Epithelial cell of proximal tubule (primary cell): Measurements from ENCODE around the gene DENND2A. TPM values are rescaled to one million over a fixed set of nuclear protein-coding genes. Genes with fewer than 3 reads are reported as not detected.
"Not testable (repeated sequence)": the region's sequence is repeated elsewhere in the genome, so short reads cannot be mapped to it uniquely, and the experiment has no call there.

Experiments
- DNase-seq: peaks from one replicate; pipeline ENCODE4 v3.0.0-alpha.2; 2011; ENCODE audit warnings: low read depth
- H3K4me3 ChIP-seq: 2 replicates; pipeline ENCODE4 v1.5.1; 2011; ENCODE audit warnings: low read depth, mild to moderate bottlenecking, low read length
- total RNA-seq: library from RNA; depleted of rRNA; stranded (reverse); fragments of >200 nt; gene quantifications from 2 replicates; pipeline ENCODE4 v1.2.3, GENCODE V29; 2015
- TF ChIP-seq, protein P1 (sequence below): conservative IDR thresholded peaks from 2 replicates; pipeline ENCODE4 v1.5.1; 2012; ENCODE audit warnings: low read depth, mild to moderate bottlenecking, low read length

DENND2A gene
- total RNA-seq, 1 donor from 2014 or later: 27.6 TPM

DNA sequence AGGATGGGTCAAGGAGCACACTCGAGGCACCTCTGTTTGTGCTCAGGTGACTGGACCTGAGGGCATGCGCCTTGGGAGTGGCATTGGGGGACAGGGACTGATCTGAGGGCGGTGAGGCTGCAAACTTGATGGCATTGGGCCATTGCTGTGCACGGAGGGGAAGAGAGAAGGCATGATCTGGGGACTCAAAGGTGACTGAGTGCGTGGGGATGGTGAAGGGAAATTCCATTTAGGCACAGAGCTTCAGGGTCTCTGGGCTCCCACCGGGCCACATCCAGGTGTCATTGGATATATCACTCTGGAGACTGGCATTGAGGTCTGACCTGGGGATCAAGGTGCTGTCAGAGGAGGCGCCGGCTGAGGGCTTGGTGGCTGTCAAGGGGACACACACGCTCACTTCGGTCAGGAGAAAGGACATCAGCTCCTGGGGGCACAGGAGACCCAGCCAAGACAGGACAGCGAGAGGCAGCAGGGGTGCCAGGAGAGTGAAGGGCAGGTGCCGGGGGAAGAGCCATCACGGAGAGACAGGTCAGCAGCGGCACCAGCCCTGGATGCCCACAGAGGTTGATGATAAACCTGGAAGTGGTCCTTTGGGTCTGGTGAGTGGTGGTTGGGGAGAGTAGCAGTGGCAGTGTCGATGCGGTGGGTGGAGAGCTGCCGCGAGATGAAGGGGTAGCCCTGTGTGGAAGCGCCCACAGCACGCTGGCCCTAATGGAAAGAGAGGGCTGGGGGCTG, 37.6 kb upstream of the DENND2A start:
- TF ChIP-seq, protein P1, sequence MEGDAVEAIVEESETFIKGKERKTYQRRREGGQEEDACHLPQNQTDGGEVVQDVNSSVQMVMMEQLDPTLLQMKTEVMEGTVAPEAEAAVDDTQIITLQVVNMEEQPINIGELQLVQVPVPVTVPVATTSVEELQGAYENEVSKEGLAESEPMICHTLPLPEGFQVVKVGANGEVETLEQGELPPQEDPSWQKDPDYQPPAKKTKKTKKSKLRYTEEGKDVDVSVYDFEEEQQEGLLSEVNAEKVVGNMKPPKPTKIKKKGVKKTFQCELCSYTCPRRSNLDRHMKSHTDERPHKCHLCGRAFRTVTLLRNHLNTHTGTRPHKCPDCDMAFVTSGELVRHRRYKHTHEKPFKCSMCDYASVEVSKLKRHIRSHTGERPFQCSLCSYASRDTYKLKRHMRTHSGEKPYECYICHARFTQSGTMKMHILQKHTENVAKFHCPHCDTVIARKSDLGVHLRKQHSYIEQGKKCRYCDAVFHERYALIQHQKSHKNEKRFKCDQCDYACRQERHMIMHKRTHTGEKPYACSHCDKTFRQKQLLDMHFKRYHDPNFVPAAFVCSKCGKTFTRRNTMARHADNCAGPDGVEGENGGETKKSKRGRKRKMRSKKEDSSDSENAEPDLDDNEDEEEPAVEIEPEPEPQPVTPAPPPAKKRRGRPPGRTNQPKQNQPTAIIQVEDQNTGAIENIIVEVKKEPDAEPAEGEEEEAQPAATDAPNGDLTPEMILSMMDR: no peak
- no peak for DNase-seq
- no peak overlapping the region for H3K4me3 ChIP-seq

DNA sequence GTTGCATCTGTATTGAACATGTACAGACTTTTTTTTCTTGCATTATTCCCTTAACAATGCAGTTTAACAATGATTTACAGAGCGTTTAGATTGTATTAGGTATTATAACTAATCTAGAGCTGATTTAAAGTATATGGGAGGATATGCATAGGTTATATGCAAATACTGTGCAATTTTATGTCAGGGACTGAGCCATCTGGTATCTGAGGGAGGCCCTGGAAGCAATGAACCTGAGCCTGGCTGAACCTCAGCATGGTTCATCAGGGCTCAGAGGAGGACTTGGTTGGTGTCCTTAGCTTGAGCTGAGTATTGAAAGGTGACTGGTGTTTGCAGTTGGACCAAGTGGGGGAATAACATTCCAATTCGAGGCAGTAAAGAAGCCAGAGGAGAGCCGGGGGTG, 36.9 kb upstream of the DENND2A start:
- no peak for DNase-seq
- no peak overlapping the region for H3K4me3 ChIP-seq
- TF ChIP-seq, protein P1: no peak

DNA sequence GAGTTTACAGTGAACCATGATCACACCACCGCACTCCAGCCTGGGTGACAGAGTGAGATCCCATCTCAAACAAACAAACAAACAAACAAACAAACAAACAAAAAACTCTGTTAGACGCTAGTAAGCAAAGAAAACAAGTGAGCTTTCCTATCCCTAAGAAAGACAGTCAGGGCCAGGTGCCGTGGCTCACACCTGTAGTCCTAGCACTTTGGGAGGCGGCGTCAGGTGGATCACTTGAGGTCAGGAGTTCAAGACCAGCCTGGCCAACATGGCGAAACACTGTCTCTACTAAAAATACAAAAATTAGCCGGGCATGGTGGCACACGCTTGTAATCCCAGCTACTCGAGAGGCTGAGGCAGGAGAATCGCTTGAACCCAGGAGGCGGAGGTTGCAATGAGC, 36.3 kb upstream of the DENND2A start:
- not testable (repeated sequence) for DNase-seq, H3K4me3 ChIP-seq

DNA sequence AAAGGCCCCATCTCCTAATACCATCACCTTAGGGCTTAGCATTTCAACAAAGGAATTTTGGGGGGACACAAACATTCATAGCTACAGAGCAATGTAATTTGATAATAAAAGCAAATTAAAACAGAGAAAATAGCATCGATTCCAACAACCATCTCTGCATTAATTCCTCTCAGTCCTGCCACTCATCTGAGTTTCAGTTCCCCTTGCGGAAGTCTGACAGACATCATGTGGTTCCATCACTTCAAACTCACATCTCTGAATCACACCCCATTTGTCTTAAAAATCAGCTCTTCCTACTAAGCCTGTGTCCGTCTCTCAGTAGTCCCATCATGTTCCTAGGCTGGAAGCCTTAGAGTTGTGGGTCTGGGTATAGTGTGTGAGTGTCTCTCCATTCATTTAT, 35.7 kb upstream of the DENND2A start:
- no peak overlapping the region for H3K4me3 ChIP-seq
- TF ChIP-seq, protein P1: no peak
- DNase-seq: no peak

DNA sequence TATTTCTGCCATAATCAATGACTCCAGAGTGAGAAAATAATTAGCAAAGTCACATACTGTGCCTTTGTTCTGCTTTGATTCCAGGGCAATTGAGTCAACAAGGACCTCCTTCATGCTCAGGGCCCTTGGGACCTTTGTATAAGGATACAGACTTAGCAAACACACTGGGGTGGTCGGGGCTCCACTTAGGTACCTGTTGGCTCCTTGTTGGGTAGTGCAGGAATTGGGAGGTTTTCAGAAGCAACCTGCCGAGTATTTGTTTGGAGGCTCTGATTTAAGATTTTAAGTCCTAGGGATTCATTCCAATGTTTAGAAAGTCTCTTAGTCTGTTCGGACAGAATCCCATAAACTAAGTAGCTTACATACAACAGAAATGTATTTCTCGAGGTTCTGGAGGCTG, 35.1 kb upstream of the DENND2A start:
- TF ChIP-seq, protein P1: no peak
- no peak for DNase-seq
- no peak overlapping the region for H3K4me3 ChIP-seq

DNA sequence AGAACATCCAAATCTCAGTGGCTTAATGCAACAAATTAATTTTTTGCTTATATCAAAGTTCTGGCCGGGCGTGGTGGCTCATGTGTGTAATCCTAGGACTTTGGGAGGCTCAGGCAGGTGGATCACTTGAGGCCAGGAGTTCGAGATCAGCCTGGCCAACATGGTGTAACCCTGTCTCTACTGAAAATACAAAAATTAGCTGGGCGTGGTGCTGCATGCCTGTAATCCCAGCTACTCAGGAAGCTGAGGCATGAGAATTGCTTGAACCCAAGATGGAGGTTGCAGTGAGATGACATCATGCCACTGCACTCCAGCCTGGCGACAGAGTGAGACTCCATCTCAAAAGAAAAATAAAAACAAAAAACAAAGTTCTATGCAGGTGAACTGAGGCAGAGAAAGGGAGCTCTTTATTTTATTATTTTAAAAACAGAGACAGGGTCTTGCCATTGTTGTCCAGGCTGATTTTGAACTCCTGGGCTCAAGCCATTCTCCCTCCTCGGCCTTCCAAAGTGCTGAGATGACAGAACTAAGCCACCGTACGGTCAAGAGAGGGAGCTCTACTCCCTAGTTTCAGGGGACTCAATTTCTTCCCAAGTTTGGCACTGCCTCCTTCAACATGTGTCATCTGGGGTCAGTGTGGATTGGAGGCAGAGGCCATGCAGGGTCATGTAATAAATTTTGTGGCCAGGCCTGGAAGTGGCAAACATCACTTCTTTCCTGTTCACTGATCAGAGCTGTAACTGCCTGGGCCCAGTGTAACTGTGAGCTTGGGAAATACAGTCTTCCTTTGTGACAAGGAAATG, 34.5 kb upstream of the DENND2A start:
- no peak overlapping the region for H3K4me3 ChIP-seq
- DNase-seq: peak; percentile 59
- TF ChIP-seq, protein P1: peak; percentile 74

DNA sequence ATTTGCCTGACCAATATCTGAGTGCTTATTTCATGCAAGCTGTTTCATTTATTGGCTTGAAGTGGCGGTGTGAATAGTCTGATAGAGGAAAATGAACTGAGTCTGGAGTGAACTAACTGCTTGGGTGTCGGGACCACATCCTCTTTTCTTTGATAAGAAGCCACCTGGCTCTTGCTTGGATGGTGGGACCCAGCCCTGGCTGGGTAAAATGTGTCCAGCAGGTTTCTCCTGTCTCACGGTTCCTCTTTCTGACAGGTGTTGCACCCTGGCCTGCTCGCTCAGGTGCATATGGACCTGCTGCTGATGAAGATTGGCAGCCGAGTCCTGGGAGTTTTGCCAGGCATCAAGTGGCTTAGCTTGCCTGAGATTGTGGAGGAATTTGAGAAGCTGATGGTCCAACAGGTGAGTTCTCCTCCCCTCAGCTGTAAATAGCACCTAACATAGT, 33.8 kb upstream of the DENND2A start:
- no peak for DNase-seq
- H3K4me3 ChIP-seq: no peak overlapping the region
- TF ChIP-seq, protein P1: no peak
